ENCODE data around the gene IARS2.

- TF ChIP-seq EZH2 (IDR thresholded peaks at IDR 0.05; ENCODE audit: borderline replicate concordance, insufficient read depth, low read depth, low read length, poor library complexity, severe bottlenecking) (no peak), CTCF (IDR thresholded peaks at IDR 0.05) (no peak)
Measured at GRCh38 chr1:220119043-220119512, 25.1 kb downstream of the IARS2 start.
